Mammary epithelial cell (primary cell): ENCODE measurements around the gene AMPH.

ENCODE experiments used
- EZH2 ChIP-seq: IDR thresholded peaks from 2 replicates; pipeline ENCODE4 v1.6.1; 2012; ENCODE audit warnings: low read length, inconsistent platforms, borderline replicate concordance
- TF ChIP-seq, protein P1 (sequence below), 2 donors: IDR thresholded peaks in 1 of 2; conservative IDR thresholded peaks in 1 of 2; 2 replicates each; pipeline ENCODE4 v1.5.1; 2011 to 2012; ENCODE audit warnings: inconsistent platforms in 2 of 2, low read length in 2 of 2, mild to moderate bottlenecking in 2 of 2, control low read depth in 1 of 2, low read depth in 1 of 2; ENCODE audit not compliant: insufficient read depth in 1 of 2; ENCODE audit errors: extremely low read depth in 1 of 2

DNA sequence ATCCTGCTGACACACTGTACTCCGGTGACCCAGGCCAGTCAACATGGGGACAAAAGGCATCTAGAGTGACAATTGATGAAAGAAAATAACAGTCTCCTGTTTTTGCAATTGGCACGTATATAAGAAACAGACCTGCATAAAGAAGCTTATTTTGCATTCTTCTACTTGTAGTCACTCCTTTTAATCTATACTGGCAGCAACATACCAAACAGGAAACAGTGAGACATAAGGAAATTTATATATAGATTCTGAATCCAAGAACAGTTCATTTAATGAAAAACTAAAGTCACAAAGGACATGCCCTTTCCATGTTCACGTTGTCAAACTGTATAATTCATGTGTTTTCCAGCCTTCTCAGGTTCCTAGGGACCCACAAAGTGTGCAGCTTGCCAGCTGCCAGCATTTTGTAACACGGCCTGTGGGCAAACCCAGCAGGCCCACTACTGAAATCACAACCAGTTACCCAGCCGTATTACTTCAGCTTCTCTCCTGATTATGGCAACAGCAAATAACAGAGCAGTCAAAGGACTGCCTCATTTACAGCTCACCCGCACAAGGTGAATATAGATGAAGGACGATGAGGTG is 72.3 kb downstream of the AMPH start:
- TF ChIP-seq, protein P1, sequence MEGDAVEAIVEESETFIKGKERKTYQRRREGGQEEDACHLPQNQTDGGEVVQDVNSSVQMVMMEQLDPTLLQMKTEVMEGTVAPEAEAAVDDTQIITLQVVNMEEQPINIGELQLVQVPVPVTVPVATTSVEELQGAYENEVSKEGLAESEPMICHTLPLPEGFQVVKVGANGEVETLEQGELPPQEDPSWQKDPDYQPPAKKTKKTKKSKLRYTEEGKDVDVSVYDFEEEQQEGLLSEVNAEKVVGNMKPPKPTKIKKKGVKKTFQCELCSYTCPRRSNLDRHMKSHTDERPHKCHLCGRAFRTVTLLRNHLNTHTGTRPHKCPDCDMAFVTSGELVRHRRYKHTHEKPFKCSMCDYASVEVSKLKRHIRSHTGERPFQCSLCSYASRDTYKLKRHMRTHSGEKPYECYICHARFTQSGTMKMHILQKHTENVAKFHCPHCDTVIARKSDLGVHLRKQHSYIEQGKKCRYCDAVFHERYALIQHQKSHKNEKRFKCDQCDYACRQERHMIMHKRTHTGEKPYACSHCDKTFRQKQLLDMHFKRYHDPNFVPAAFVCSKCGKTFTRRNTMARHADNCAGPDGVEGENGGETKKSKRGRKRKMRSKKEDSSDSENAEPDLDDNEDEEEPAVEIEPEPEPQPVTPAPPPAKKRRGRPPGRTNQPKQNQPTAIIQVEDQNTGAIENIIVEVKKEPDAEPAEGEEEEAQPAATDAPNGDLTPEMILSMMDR (conservative IDR thresholded peaks at IDR 0.05 in 1 of 2, IDR thresholded peaks at IDR 0.05 in 1 of 2; ENCODE audit: extremely low read depth in 1 of 2, insufficient read depth in 1 of 2, low read depth in 1 of 2, low read length in 2 of 2) = no peak
- TF ChIP-seq EZH2 = no peak
